H1 (cell line): ENCODE results near the gene COL17A1. TPM values are rescaled to one million over a fixed set of nuclear protein-coding genes. Genes with fewer than 3 reads are reported as not detected.

ENCODE experiments used
- CTCF ChIA-PET: fragments of 300-600 bp; sonication (Branson Sonifier 250); formaldehyde crosslinking; loops from one replicate; lab custom pipeline; 2021; ENCODE audit not compliant: partially characterized antibody; lab: Charles Lee
- POLR2A ChIA-PET: fragments of 300-600 bp; sonication (Branson Sonifier 250); formaldehyde crosslinking; loops from one replicate; lab custom pipeline; 2021; ENCODE audit warnings: inconsistent platforms; ENCODE audit not compliant: partially characterized antibody; lab: Charles Lee
- DNase-seq, 2 experiments: peaks; one replicate each; pipeline versions ENCODE4 v3.0.0 to v3.0.0-alpha.2; 2010 to 2022; ENCODE audit warnings: low spot score in 2 of 2, low read depth in 1 of 2, mixed read lengths in 1 of 2
- FAIRE-seq: peaks from 2 replicates; lab custom pipeline; 2011; peaks lifted over from hg19 to GRCh38; lab: Jason Lieb, UNC
- H2AFZ ChIP-seq: 2 replicates; pipeline ENCODE4 v1.8.1; 2012; ENCODE audit warnings: low read length, inconsistent platforms
- H2AK5ac ChIP-seq: 2 replicates; pipeline ENCODE4 v1.6.1; 2013; ENCODE audit warnings: low read depth, low read length
- H2BK120ac ChIP-seq: replicated peaks from 2 replicates; pipeline ENCODE3; 2013; ENCODE audit warnings: low read depth, low read length, inconsistent platforms
- H2BK12ac ChIP-seq: 2 replicates; pipeline ENCODE4 v1.6.1; 2013; ENCODE audit warnings: low read depth, low read length
- H2BK15ac ChIP-seq: 2 replicates; pipeline ENCODE4 v1.6.1; 2013; ENCODE audit warnings: low read length
- H2BK20ac ChIP-seq: 2 replicates; pipeline ENCODE4 v1.6.1; 2013; ENCODE audit warnings: low read length
- H2BK5ac ChIP-seq: 2 replicates; pipeline ENCODE4 v1.6.1; 2013; ENCODE audit warnings: low read depth, low read length
- H3K14ac ChIP-seq: 2 replicates; pipeline ENCODE4 v1.6.1; 2013; ENCODE audit warnings: inconsistent platforms; ENCODE audit not compliant: insufficient read length
- H3K18ac ChIP-seq: 2 replicates; pipeline ENCODE4 v1.6.1; 2013; ENCODE audit warnings: low read length; ENCODE audit errors: extremely low read depth
- H3K23ac ChIP-seq: 2 replicates; pipeline ENCODE4 v1.6.1; 2013; ENCODE audit warnings: inconsistent platforms; ENCODE audit not compliant: insufficient read length
- H3K23me2 ChIP-seq: 2 replicates; pipeline ENCODE4 v1.6.1; 2013; ENCODE audit warnings: low read depth, low read length
- H3K27ac ChIP-seq: 2 replicates; pipeline ENCODE4 v1.6.1; 2011; ENCODE audit warnings: low read depth, low read length, inconsistent platforms
- H3K27me3 ChIP-seq, 4 experiments: replicated peaks in 1 of 4; 1 replicate in 1 of 4; 2 replicates in 3 of 4; pipeline versions ENCODE4 v1.6.1 to v1.8.1; 2011 to 2013; ENCODE audit warnings: low read length in 3 of 4, mild to moderate bottlenecking in 3 of 4, inconsistent platforms in 2 of 4, mixed read lengths in 2 of 4, moderate library complexity in 1 of 4; ENCODE audit not compliant: control insufficient read depth in 3 of 4, insufficient read depth in 3 of 4; ENCODE audit errors: extremely low read depth in 1 of 4
- H3K36me3 ChIP-seq, 4 experiments: 2 replicates each; pipeline versions ENCODE4 v1.6.1 to v1.8.1; 2011 to 2013; ENCODE audit warnings: mild to moderate bottlenecking in 4 of 4, low read length in 3 of 4, moderate library complexity in 2 of 4, control low read depth in 1 of 4, inconsistent platforms in 1 of 4; ENCODE audit not compliant: insufficient read depth in 4 of 4, control insufficient read depth in 2 of 4
- H3K4ac ChIP-seq: replicated peaks from 2 replicates; pipeline ENCODE3; 2013; ENCODE audit warnings: low read length, low read depth, mixed read lengths, inconsistent platforms; ENCODE audit not compliant: insufficient read length
- H3K4me1 ChIP-seq, 4 experiments: replicated peaks in 1 of 4; 1 replicate in 1 of 4; 2 replicates in 3 of 4; pipeline versions ENCODE4 v1.6.1 to v1.8.1; 2011 to 2013; ENCODE audit warnings: low read length in 3 of 4, inconsistent platforms in 2 of 4, mixed read lengths in 1 of 4; ENCODE audit not compliant: insufficient read depth in 4 of 4, control insufficient read depth in 3 of 4
- H3K4me2 ChIP-seq, 2 experiments: 2 replicates each; pipeline versions ENCODE4 v1.6.1 to v1.8.1; 2011 to 2013; ENCODE audit warnings: low read depth in 2 of 2, low read length in 2 of 2, control low read depth in 1 of 2, inconsistent platforms in 1 of 2, mild to moderate bottlenecking in 1 of 2; ENCODE audit not compliant: insufficient read depth in 1 of 2
- H3K4me3 ChIP-seq, 4 experiments: fragments of 200-600, 300-600 bp in 1 of 4; sonication (generic), shearing (Covaris generic), sonication (Bioruptor Twin) in 1 of 4; 2 replicates each; pipeline versions ENCODE4 v1.5.1 to v1.8.1; 2011 to 2016; ENCODE audit warnings: low read length in 4 of 4, low read depth in 3 of 4, control low read depth in 2 of 4, inconsistent platforms in 2 of 4, mild to moderate bottlenecking in 2 of 4, mixed read lengths in 1 of 4, moderate library complexity in 1 of 4; ENCODE audit not compliant: insufficient read depth in 2 of 4; ENCODE audit errors: extremely low read depth in 1 of 4
- H3K56ac ChIP-seq: replicated peaks from 2 replicates; pipeline ENCODE3; 2013; ENCODE audit warnings: low read depth, mild to moderate bottlenecking, mixed read lengths, low read length, inconsistent platforms; ENCODE audit not compliant: insufficient read length
- H3K79me1 ChIP-seq: 2 replicates; pipeline ENCODE4 v1.6.1; 2013; ENCODE audit warnings: low read depth, low read length, control low read depth
- H3K79me2 ChIP-seq, 2 experiments: 2 replicates each; pipeline versions ENCODE4 v1.6.1 to v1.8.1; 2012 to 2013; ENCODE audit warnings: low read length in 2 of 2, mild to moderate bottlenecking in 2 of 2, inconsistent platforms in 1 of 2; ENCODE audit not compliant: insufficient read depth in 2 of 2, control insufficient read depth in 1 of 2
- H3K9ac ChIP-seq, 4 experiments: replicated peaks in 1 of 4; 1 replicate in 1 of 4; 2 replicates in 3 of 4; pipeline versions ENCODE4 v1.6.1 to v1.8.1; 2011 to 2013; ENCODE audit warnings: low read depth in 3 of 4, low read length in 3 of 4, control low read depth in 2 of 4, mild to moderate bottlenecking in 2 of 4, moderate library complexity in 2 of 4, inconsistent platforms in 1 of 4; ENCODE audit errors: extremely low read depth in 1 of 4
- H3K9me3 ChIP-seq, 2 experiments: 2 replicates each; pipeline versions ENCODE4 v1.6.1 to v1.8.1; 2012 to 2013; ENCODE audit warnings: mild to moderate bottlenecking in 2 of 2, moderate library complexity in 2 of 2, control low read depth in 1 of 2, inconsistent platforms in 1 of 2, low read depth in 1 of 2, low read length in 1 of 2, mixed read lengths in 1 of 2; ENCODE audit not compliant: insufficient read depth in 2 of 2
- H4K20me1 ChIP-seq, 2 experiments: replicated peaks in 1 of 2; 2 replicates each; pipeline versions ENCODE3 to v1.8.1; 2011 to 2013; ENCODE audit warnings: inconsistent platforms in 2 of 2, low read length in 2 of 2, mild to moderate bottlenecking in 1 of 2; ENCODE audit not compliant: insufficient read depth in 2 of 2, control insufficient read depth in 1 of 2
- H4K5ac ChIP-seq: 2 replicates; pipeline ENCODE4 v1.6.1; 2013; ENCODE audit warnings: low read length, low read depth, mixed read lengths, inconsistent platforms; ENCODE audit not compliant: insufficient read length
- H4K8ac ChIP-seq: 2 replicates; pipeline ENCODE4 v1.8.0; 2013; ENCODE audit warnings: mild to moderate bottlenecking, moderate library complexity, low read length, inconsistent platforms; ENCODE audit not compliant: insufficient read depth; ENCODE audit errors: extremely low read depth
- H4K91ac ChIP-seq: replicated peaks from 2 replicates; pipeline ENCODE3; 2013; ENCODE audit warnings: low read length, mixed read lengths, inconsistent platforms; ENCODE audit not compliant: insufficient read length
- ATF3 ChIP-seq: IDR thresholded peaks from 2 replicates; pipeline ENCODE4 v1.6.1; 2011; ENCODE audit warnings: low read depth, mild to moderate bottlenecking, low read length; ENCODE audit not compliant: insufficient read depth
- BACH1 ChIP-seq: IDR thresholded peaks from 2 replicates; pipeline ENCODE4 v1.6.1; 2012; ENCODE audit warnings: low read length, improper control_type of control experiment
- CREB1 ChIP-seq: IDR thresholded peaks from 2 replicates; pipeline ENCODE4 v1.6.1; 2012; ENCODE audit warnings: inconsistent platforms
- MAX ChIP-seq: IDR thresholded peaks from 2 replicates; pipeline ENCODE4 v1.6.1; 2012; ENCODE audit warnings: inconsistent platforms
- POLR2A ChIP-seq, 2 experiments: IDR thresholded peaks; 1 replicate in 1 of 2; 2 replicates in 1 of 2; pipeline ENCODE4 v1.6.1; 2011; ENCODE audit warnings: low read depth in 2 of 2, low read length in 2 of 2, mild to moderate bottlenecking in 2 of 2; ENCODE audit errors: control extremely low read depth in 1 of 2
- TAF1 ChIP-seq: IDR thresholded peaks from 2 replicates; pipeline ENCODE4 v1.6.1; 2011; ENCODE audit warnings: mild to moderate bottlenecking, low read depth, low read length
- WGBS, 2 experiments: shearing (Covaris generic) in 1 of 2; methylation state at CpG; one replicate each; pipeline versions ENCODE4 v1.1.6 to v1.1.7; 2013 to 2015; ENCODE audit warnings: low lambda C conversion rate in 2 of 2, mixed read lengths in 2 of 2, inconsistent platforms in 1 of 2, low coverage in 1 of 2, missing lambda C conversion rate in 1 of 2; ENCODE audit not compliant: insufficient replicate concordance in 2 of 2, insufficient coverage in 1 of 2, insufficient read length in 1 of 2; ENCODE audit errors: extremely low coverage in 1 of 2, missing lambda C conversion rate in 1 of 2; 5-methylcytosine and 5-hydroxymethylcytosine counted together
- polyA plus RNA-seq, 7 experiments: library from polyadenylated mRNA; depleted of rRNA in 3 of 7; stranded (reverse) in 5 of 7; unstranded in 2 of 7; fragments of >200 nt in 5 of 7; fragments of 200-250 nt in 2 of 7; gene quantifications; 1 replicate in 5 of 7; 2 replicates in 1 of 7; 4 replicates in 1 of 7; pipeline versions ENCODE4 v1.2.1 to v1.2.3, GENCODE V29; 2011 to 2013; ENCODE audit warnings: missing spikeins in 2 of 7, mixed read lengths in 2 of 7
- total RNA-seq: library from RNA; stranded (reverse); fragmentation: NEBNext Ultra II Directional; extraction: Animal tissue kit (Norgen Biotek cat#: 25700); gene quantifications from 2 replicates; pipeline ENCODE4 v1.2.1, GENCODE V29; 2021

COL17A1 gene
- total and polyA plus RNA-seq, 2 of the 8 experiments (the other 6 are each of a cell fraction or from before 2014, with no cell fraction given) = 0.35 to 0.37 TPM

- Histone ChIP-seq H4K5ac (no peak overlapping the region), H4K20me1 (no peaks in the 10 kb centered on the region), H3K9ac (no peak overlapping the region), H3K9me3 (no peaks in the 10 kb centered on the region), H3K56ac (no peak overlapping the region), H3K4me3 (no peak overlapping the region), H4K91ac (no peak overlapping the region), H3K14ac (no peak overlapping the region), H3K18ac (peak overlapping the region; percentile 75; the same call in 1 of the 2 replicates), H3K27me3 (no peaks in the 10 kb centered on the region; a peak in 1 of 7 replicates), H2BK15ac (peak overlapping the region; percentile 65), H3K4me2 (no peak overlapping the region), H2BK20ac (peak overlapping the region; percentile 95; the same call in 1 of the 2 replicates), H3K27ac (no peak overlapping the region), H3K23me2 (no peaks in the 10 kb centered on the region), H2BK120ac (no peak overlapping the region), H3K36me3 (no peaks in the 10 kb centered on the region), H2BK12ac (peak overlapping the region; percentile 89; the same call in 1 of the 2 replicates), H3K23ac (no peak overlapping the region), H4K8ac (no peak overlapping the region), H2BK5ac (peak overlapping the region; percentile 28; the same call in 1 of the 2 replicates), H3K79me2 (no peaks in the 10 kb centered on the region), H3K4ac (no peak overlapping the region), H3K4me1 (peaks cover 4 to 17% (median 11%) of the 10 kb centered on the region in 4 experiments; a peak in 5 of 7 replicates), H2AK5ac (no peak overlapping the region), H3K79me1 (no peaks in the 10 kb centered on the region), H2AFZ (no peak overlapping the region)
- 64% methylated on average over 6 of the region's 6 CpGs; no CpG with 5 or more reads in 1 of the 2 experiments for WGBS, 2 experiments
- ChIA-PET CTCF (interaction anchor here (1.0 to 5.9 kb wide), 19 partner anchors 10 to 296 kb away, joined by 3 to 35 read pairs (median 4); partner anchors contain the start of genes CFAP58 and SFR1), POLR2A (interaction anchor here (1.4 to 7.1 kb wide), 3 partner anchors 8 to 209 kb away, joined by 3 to 43 read pairs (median 4); partner anchors contain the start of gene SFR1)
- TF ChIP-seq MAX (no peak), POLR2A (IDR thresholded peaks at IDR 0.05; ENCODE audit: control extremely low read depth in 1 of 2, low read depth in 2 of 2, low read length in 2 of 2) (no peak), BACH1 (no peak), TAF1 (no peak), ATF3 (no peak), CREB1 (no peak)
- DNase-seq (no peak), FAIRE-seq (no peak)
Measured at GRCh38 chr10:104057717-104058116, 28.0 kb downstream of the COL17A1 start.
